NCI-H69 (cell line): Measurements from ENCODE around the gene PDLIM7.

Experiments used
- DNase-seq: peaks from one replicate; lab custom pipeline; 2025; lab: John Stamatoyannopoulos, UW

Gene PDLIM7

GRCh38 chr5:177505075-177505474 lies 7.7 kb upstream of the PDLIM7 start:
- DNase-seq = no peak

GRCh38 chr5:177504086-177505056 lies 7.0 kb upstream of the PDLIM7 start:
- DNase-seq = no peak

- no peak for DNase-seq
These were observed 6.1 kb upstream of the PDLIM7 start for GRCh38 chr5:177503351-177504085.

GRCh38 chr5:177502886-177503285 lies 5.5 kb upstream of the PDLIM7 start:
- no peak for DNase-seq

GRCh38 chr5:177501874-177502678 lies 4.7 kb upstream of the PDLIM7 start:
- DNase-seq = no peak

- peak; percentile 90 for DNase-seq
These were observed 3.5 kb upstream of the PDLIM7 start for GRCh38 chr5:177500685-177501522.

GRCh38 chr5:177499842-177500241 lies 2.4 kb upstream of the PDLIM7 start:
- DNase-seq = no peak

- DNase-seq = peak; percentile 76
These were observed 796 bp upstream of the PDLIM7 start for GRCh38 chr5:177498013-177498787.

GRCh38 chr5:177496727-177497291 lies 595 bp downstream of the PDLIM7 start:
- DNase-seq = peak; percentile 94

- DNase-seq = peak; percentile 75
These were observed 1.2 kb downstream of the PDLIM7 start for GRCh38 chr5:177496070-177496726.

- no peak for DNase-seq
These were observed 2.0 kb downstream of the PDLIM7 start for GRCh38 chr5:177495243-177496060.

- peak; percentile 61 for DNase-seq
These were observed 2.8 kb downstream of the PDLIM7 start for GRCh38 chr5:177494346-177495195.

- no peak for DNase-seq
These were observed 3.5 kb downstream of the PDLIM7 start for GRCh38 chr5:177493795-177494345.

GRCh38 chr5:177492841-177493240 lies 4.6 kb downstream of the PDLIM7 start:
- DNase-seq = no peak

- DNase-seq = no peak
These were observed 5.2 kb downstream of the PDLIM7 start for GRCh38 chr5:177491983-177492746.

- peak; percentile 93 for DNase-seq
These were observed 5.9 kb downstream of the PDLIM7 start for GRCh38 chr5:177491429-177491945.
